ENCODE data around the gene INA. TPM values are rescaled to one million over a fixed set of nuclear protein-coding genes. Genes with fewer than 3 reads are reported as not detected.

Gene INA
- total and polyA plus RNA-seq, 2 experiments from 2014 or later, result 10.0 to 25.1 TPM

Small RNAs within 50 kb of the gene (small RNA-seq; reads per million reads assigned to genes)
- not detected for gene RNU11-3P (ENCODE audit: low replicate concordance)

Other genes starting within 250 kb of the INA start
- gene NT5C2, start 83.9 kb upstream of the INA start, total RNA-seq (2014; rRNA removed; shearing (Covaris generic)), result 85.4 and 107 TPM in 2 replicates
- 27.1 and 33.9 TPM in 2 replicates for gene NT5C2, start 83.9 kb upstream of the INA start, polyA plus RNA-seq (2016; fragmentation: Nextera tagmentation; extraction: Ambion mirVana)
- not detected in 2 replicates for gene RPEL1, start 31.3 kb upstream of the INA start, total RNA-seq (2014; rRNA removed; shearing (Covaris generic))
- gene RPEL1, start 31.3 kb upstream of the INA start, polyA plus RNA-seq (2016; fragmentation: Nextera tagmentation; extraction: Ambion mirVana), result 0.21 TPM in 1 of 2 replicates, not detected in the other
- 14.0 and 16.6 TPM in 2 replicates for gene PCGF6, start 74.0 kb downstream of the INA start, total RNA-seq (2014; rRNA removed; shearing (Covaris generic))
- gene PCGF6, start 74.0 kb downstream of the INA start, polyA plus RNA-seq (2016; fragmentation: Nextera tagmentation; extraction: Ambion mirVana), result 22.3 and 26.1 TPM in 2 replicates
- gene TAF5, start 90.8 kb downstream of the INA start, total RNA-seq (2014; rRNA removed; shearing (Covaris generic)), result 22.8 and 25.9 TPM in 2 replicates
- gene TAF5, start 90.8 kb downstream of the INA start, polyA plus RNA-seq (2016; fragmentation: Nextera tagmentation; extraction: Ambion mirVana), result 8.6 and 10.4 TPM in 2 replicates
- 227 and 351 TPM in 2 replicates for gene ATP5MK, start 119.3 kb downstream of the INA start, total RNA-seq (2014; rRNA removed; shearing (Covaris generic))
- 1,139 and 1,414 TPM in 2 replicates for gene ATP5MK, start 119.3 kb downstream of the INA start, polyA plus RNA-seq (2016; fragmentation: Nextera tagmentation; extraction: Ambion mirVana)
- 67.0 and 82.1 TPM in 2 replicates for gene PDCD11, start 119.5 kb downstream of the INA start, total RNA-seq (2014; rRNA removed; shearing (Covaris generic))
- 87.8 and 99.9 TPM in 2 replicates for gene PDCD11, start 119.5 kb downstream of the INA start, polyA plus RNA-seq (2016; fragmentation: Nextera tagmentation; extraction: Ambion mirVana)
- gene CALHM2, start 175.2 kb downstream of the INA start, total RNA-seq (2014; rRNA removed; shearing (Covaris generic)), result 2.1 and 2.7 TPM in 2 replicates
- gene CALHM2, start 175.2 kb downstream of the INA start, polyA plus RNA-seq (2016; fragmentation: Nextera tagmentation; extraction: Ambion mirVana), result 2.1 and 2.2 TPM in 2 replicates
- 0.93 TPM in 1 of 2 replicates, not detected in the other for gene CALHM1, start 181.8 kb downstream of the INA start, total RNA-seq (2014; rRNA removed; shearing (Covaris generic))
- gene CALHM1, start 181.8 kb downstream of the INA start, polyA plus RNA-seq (2016; fragmentation: Nextera tagmentation; extraction: Ambion mirVana), result 0.11 and 0.16 TPM in 2 replicates
- 0.14 TPM in 1 of 2 replicates, not detected in the other for gene CALHM3, start 202.1 kb downstream of the INA start, total RNA-seq (2014; rRNA removed; shearing (Covaris generic))
- gene CALHM3, start 202.1 kb downstream of the INA start, polyA plus RNA-seq (2016; fragmentation: Nextera tagmentation; extraction: Ambion mirVana), result 0.19 TPM in 1 of 2 replicates, not detected in the other
- 1.1 and 3.8 TPM in 2 replicates for gene NEURL1, start 216.6 kb downstream of the INA start, total RNA-seq (2014; rRNA removed; shearing (Covaris generic))
- 0.71 and 0.82 TPM in 2 replicates for gene NEURL1, start 216.6 kb downstream of the INA start, polyA plus RNA-seq (2016; fragmentation: Nextera tagmentation; extraction: Ambion mirVana)